ENCODE measurements around the gene E2F4. TPM values are rescaled to one million over a fixed set of nuclear protein-coding genes. Genes with fewer than 3 reads are reported as not detected.
A peak's percentile ranks its signal among the peaks of the same experiment; 100 is the strongest.

E2F4 gene
- total RNA-seq, 1 experiment from 2014 or later, result 96.0 TPM

DNA sequence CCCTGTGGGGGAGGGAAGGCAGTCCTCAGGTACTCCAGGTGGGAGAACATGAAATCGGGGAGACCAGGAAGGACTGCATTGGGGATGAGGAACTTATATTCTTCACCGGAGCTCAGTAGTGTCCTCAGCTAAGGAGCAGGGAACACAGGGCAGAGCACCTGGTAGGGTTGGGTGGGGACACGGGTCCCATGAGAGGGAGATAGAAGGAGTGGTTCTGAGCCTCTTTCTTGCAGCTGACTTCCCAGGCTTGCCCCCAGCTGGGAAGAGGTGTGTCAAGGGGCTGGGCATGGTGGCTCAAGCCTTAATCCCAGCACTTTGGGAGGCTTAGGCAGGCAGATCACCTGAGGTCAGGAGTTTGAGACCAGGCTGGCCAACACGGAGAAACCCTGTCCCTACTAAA is 53.2 kb downstream of the E2F4 start:
- ChIA-PET POLR2A (ENCODE audit: low non-redundant PET) (no interaction called here), CTCF (interaction anchor here (1.1 kb wide), 1 partner anchor 60 kb away, joined by 3 read pairs; no protein-coding TSS in a partner anchor)
- Histone ChIP-seq H3K9me3 (ENCODE audit: low read depth, low read length, poor library complexity, severe bottlenecking) (no peaks in the 10 kb centered on the region), H3K36me3 (ENCODE audit: insufficient read depth, low read length, poor library complexity, severe bottlenecking) (no peaks in the 10 kb centered on the region), H3K4me1 (ENCODE audit: insufficient read depth, low read length, poor library complexity, severe bottlenecking) (peaks cover 73% of the 10 kb centered on the region), H3K27ac (ENCODE audit: low read depth, low read length, poor library complexity, severe bottlenecking) (peak overlapping the region; percentile 79), H3K4me3 (ENCODE audit: low read depth, low read length, poor library complexity, severe bottlenecking) (no peak overlapping the region), H3K27me3 (replicated peaks; ENCODE audit: insufficient read depth, low read depth, low read length, poor library complexity) (no peaks in the 10 kb centered on the region)
- TSS peak; percentile 21 for BruUV-seq (replicated peaks)
- no peak for DNase-seq (ENCODE audit: low spot score)
- TF ChIP-seq, protein P1, sequence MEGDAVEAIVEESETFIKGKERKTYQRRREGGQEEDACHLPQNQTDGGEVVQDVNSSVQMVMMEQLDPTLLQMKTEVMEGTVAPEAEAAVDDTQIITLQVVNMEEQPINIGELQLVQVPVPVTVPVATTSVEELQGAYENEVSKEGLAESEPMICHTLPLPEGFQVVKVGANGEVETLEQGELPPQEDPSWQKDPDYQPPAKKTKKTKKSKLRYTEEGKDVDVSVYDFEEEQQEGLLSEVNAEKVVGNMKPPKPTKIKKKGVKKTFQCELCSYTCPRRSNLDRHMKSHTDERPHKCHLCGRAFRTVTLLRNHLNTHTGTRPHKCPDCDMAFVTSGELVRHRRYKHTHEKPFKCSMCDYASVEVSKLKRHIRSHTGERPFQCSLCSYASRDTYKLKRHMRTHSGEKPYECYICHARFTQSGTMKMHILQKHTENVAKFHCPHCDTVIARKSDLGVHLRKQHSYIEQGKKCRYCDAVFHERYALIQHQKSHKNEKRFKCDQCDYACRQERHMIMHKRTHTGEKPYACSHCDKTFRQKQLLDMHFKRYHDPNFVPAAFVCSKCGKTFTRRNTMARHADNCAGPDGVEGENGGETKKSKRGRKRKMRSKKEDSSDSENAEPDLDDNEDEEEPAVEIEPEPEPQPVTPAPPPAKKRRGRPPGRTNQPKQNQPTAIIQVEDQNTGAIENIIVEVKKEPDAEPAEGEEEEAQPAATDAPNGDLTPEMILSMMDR (conservative IDR thresholded peaks at IDR 0.05; ENCODE audit: low read depth, low read length), result no peak
- TF ChIP-seq EZH2 (IDR thresholded peaks at IDR 0.05; ENCODE audit: borderline replicate concordance, low read depth, low read length, poor library complexity, severe bottlenecking), result no peak
- intact Hi-C loops (cut with micrococcal nuclease; ENCODE audit: unreplicated experiment), result no loop called here

DNA sequence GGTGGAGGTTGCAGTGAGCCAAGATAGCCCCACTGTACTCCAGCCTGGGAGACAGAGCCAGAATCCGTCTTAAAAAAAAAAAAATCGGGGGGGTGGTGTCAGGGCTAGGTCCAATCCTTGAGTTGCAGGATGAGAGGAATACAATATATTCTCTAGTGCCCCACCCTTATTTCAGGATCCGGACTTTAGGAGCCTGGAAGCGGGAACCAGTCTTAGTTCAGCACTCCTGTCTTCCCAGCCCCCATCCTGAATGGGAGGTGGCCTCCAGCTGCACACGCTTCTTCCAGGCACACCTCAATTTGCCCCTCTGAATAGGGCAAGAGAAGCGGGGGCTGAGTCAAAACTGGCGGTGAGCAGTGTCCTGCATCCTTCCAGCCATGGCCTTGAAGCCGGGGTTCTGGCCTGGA is 53.7 kb downstream of the E2F4 start:
- peak overlapping the region; percentile 90 for H3K4me3 ChIP-seq (ENCODE audit: low read depth, low read length, poor library complexity, severe bottlenecking)
- DNase-seq (ENCODE audit: low spot score), result peak; percentile 62
- BruUV-seq (replicated peaks), result no TSS peak
- H3K27me3 ChIP-seq (replicated peaks; ENCODE audit: insufficient read depth, low read depth, low read length, poor library complexity), result no peaks in the 10 kb centered on the region
- ChIA-PET CTCF (interaction anchor here (0.5 kb wide), 1 partner anchor 93 kb away, joined by 3 read pairs; no protein-coding TSS in a partner anchor), POLR2A (ENCODE audit: low non-redundant PET) (no interaction called here)
- H3K4me1 ChIP-seq (ENCODE audit: insufficient read depth, low read length, poor library complexity, severe bottlenecking), result peaks cover 72% of the 10 kb centered on the region
- intact Hi-C loops (cut with micrococcal nuclease; ENCODE audit: unreplicated experiment), result no loop called here
- no peaks in the 10 kb centered on the region for H3K9me3 ChIP-seq (ENCODE audit: low read depth, low read length, poor library complexity, severe bottlenecking)
- no peak for TF ChIP-seq EZH2 (IDR thresholded peaks at IDR 0.05; ENCODE audit: borderline replicate concordance, low read depth, low read length, poor library complexity, severe bottlenecking)
- TF ChIP-seq, protein P1 (conservative IDR thresholded peaks at IDR 0.05; ENCODE audit: low read depth, low read length), result no peak
- peak overlapping the region; percentile 79 for H3K27ac ChIP-seq (ENCODE audit: low read depth, low read length, poor library complexity, severe bottlenecking)
- H3K36me3 ChIP-seq (ENCODE audit: insufficient read depth, low read length, poor library complexity, severe bottlenecking), result no peaks in the 10 kb centered on the region

DNA sequence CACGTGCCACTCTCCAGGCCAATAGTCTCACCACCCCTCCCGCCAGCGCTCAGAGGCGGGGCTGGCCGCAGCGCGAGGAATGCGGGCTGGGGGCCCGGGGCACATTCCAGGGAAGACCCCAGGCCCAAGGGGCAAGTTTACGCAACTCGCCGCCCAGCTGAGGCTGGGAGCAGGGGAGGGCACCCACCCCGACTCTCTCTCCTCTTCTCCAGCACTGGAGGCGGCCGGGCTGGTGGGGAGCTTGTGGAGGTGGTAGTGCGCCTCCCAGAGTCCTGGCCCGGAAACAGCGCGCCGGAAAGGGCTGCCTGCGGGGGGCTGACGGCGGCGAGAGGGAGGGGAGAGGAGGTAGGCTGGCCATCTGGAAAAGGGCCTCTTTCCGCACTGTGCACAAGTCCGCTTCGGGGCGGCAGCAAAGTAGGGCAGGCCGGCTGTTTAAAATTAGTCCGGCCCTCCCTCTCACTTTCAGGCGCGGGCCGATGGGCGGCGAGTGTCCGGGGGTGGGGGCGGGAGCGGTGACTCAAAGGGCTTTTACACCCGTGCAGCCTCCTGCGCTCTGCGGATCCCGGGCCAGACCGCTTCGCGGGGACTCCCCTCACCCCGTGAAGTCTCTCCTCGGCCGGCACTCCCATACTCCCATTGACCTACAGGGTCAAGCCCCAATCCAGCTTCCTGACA is 54.3 kb downstream of the E2F4 start:
- Histone ChIP-seq H3K36me3 (ENCODE audit: insufficient read depth, low read length, poor library complexity, severe bottlenecking) (no peaks in the 10 kb centered on the region), H3K4me1 (ENCODE audit: insufficient read depth, low read length, poor library complexity, severe bottlenecking) (peaks cover 67% of the 10 kb centered on the region), H3K9me3 (ENCODE audit: low read depth, low read length, poor library complexity, severe bottlenecking) (no peaks in the 10 kb centered on the region), H3K4me3 (ENCODE audit: low read depth, low read length, poor library complexity, severe bottlenecking) (peak overlapping the region; percentile 90), H3K27ac (ENCODE audit: low read depth, low read length, poor library complexity, severe bottlenecking) (peak overlapping the region; percentile 79), H3K27me3 (replicated peaks; ENCODE audit: insufficient read depth, low read depth, low read length, poor library complexity) (no peaks in the 10 kb centered on the region)
- BruUV-seq (replicated peaks), result no TSS peak
- ChIA-PET POLR2A (ENCODE audit: low non-redundant PET) (no interaction called here), CTCF (interaction anchor here (0.5 kb wide), 1 partner anchor 93 kb away, joined by 3 read pairs; no protein-coding TSS in a partner anchor)
- TF ChIP-seq, protein P1 (conservative IDR thresholded peaks at IDR 0.05; ENCODE audit: low read depth, low read length), result peak; percentile 68
- no peak for TF ChIP-seq EZH2 (IDR thresholded peaks at IDR 0.05; ENCODE audit: borderline replicate concordance, low read depth, low read length, poor library complexity, severe bottlenecking)
- intact Hi-C loops (cut with micrococcal nuclease; ENCODE audit: unreplicated experiment), result no loop called here
- DNase-seq (ENCODE audit: low spot score), result peak; percentile 95

Measured in A673 (cell line).